Activated CD8-positive, alpha-beta T cell treated with anti-CD3 and anti-CD28 coated beads for 36 hours (primary cell): ENCODE results near the gene NUP93. TPM values are rescaled to one million over a fixed set of nuclear protein-coding genes. Genes with fewer than 3 reads are reported as not detected.

Experiments used
- ATAC-seq: fragments of 200-7000 bp; cut with Tn5 transposase; one replicate; pipeline ENCODE4 v1.10.0; 2021; ENCODE audit warnings: mild to moderate bottlenecking, moderate library complexity
- CTCF ChIA-PET: fragments of 350-600 bp; sonication (Branson Sonifier 250); formaldehyde crosslinking; loops from one replicate; lab custom pipeline; 2021; ENCODE audit warnings: antibody characterized with exemption; lab: Charles Lee
- POLR2A ChIA-PET: fragments of 350-600 bp; sonication (Branson Sonifier 250); formaldehyde crosslinking; loops from one replicate; lab custom pipeline; 2021; ENCODE audit warnings: antibody characterized with exemption; lab: Charles Lee
- DNase-seq: peaks from one replicate; pipeline ENCODE4 v3.0.0-alpha.2; 2020
- H3K27ac Mint-ChIP-seq: one replicate; pipeline ENCODE4 v1.8.0; 2021; ENCODE audit warnings: mild to moderate bottlenecking, mixed read lengths
- H3K27me3 Mint-ChIP-seq: one replicate; pipeline ENCODE4 v1.8.0; 2021; ENCODE audit warnings: mixed read lengths
- H3K36me3 Mint-ChIP-seq: one replicate; pipeline ENCODE4 v1.8.0; 2021; ENCODE audit warnings: low read depth, mixed read lengths
- H3K4me1 Mint-ChIP-seq: one replicate; pipeline ENCODE4 v1.8.0; 2021; ENCODE audit warnings: low read depth, mixed read lengths
- H3K4me3 Mint-ChIP-seq: one replicate; pipeline ENCODE4 v1.8.0; 2021; ENCODE audit warnings: mild to moderate bottlenecking, moderate library complexity, mixed read lengths
- H3K9me3 Mint-ChIP-seq: one replicate; pipeline ENCODE4 v1.8.0; 2021; ENCODE audit warnings: mixed read lengths
- CTCF ChIP-seq: fragments of 200-600 bp; IDR thresholded peaks from one replicate; pipeline ENCODE4 v1.8.0; 2022; ENCODE audit warnings: antibody characterized with exemption, mild to moderate bottlenecking
- intact Hi-C: fragments of 100-400 bp; cut with micrococcal nuclease; formaldehyde crosslinking; loops from one replicate; pipeline ENCODE4 v1.10.0; 2022
- total RNA-seq, 2 experiments: library from RNA; stranded (reverse); gene quantifications; one replicate each; pipeline ENCODE4 v1.2.3, GENCODE V29; 2021

The NUP93 gene
- total RNA-seq, 2 experiments from 2014 or later, result 171 to 191 TPM

GRCh38 chr16:56835320-56835719, 105.4 kb downstream of the NUP93 start:
- no peak for TF ChIP-seq CTCF
- ChIA-PET CTCF (no interaction called here), POLR2A (no interaction called here)
- Mint-ChIP-seq H3K4me3 (no peak overlapping the region), H3K4me1 (peaks cover 13% of the 10 kb centered on the region), H3K27ac (no peak overlapping the region), H3K9me3 (no peaks in the 10 kb centered on the region), H3K36me3 (peaks cover 73% of the 10 kb centered on the region), H3K27me3 (no peaks in the 10 kb centered on the region)
- intact Hi-C loops, result no loop called here
- DNase-seq (no peak), ATAC-seq (no peak)

- Mint-ChIP-seq H3K9me3 (no peaks in the 10 kb centered on the region), H3K4me3 (no peak overlapping the region), H3K27ac (peak overlapping the region; percentile 25), H3K4me1 (peaks cover 13% of the 10 kb centered on the region), H3K27me3 (no peaks in the 10 kb centered on the region), H3K36me3 (peaks cover 68% of the 10 kb centered on the region)
- no peak for TF ChIP-seq CTCF
- ATAC-seq (no peak), DNase-seq (no peak)
- intact Hi-C loops, result no loop called here
- POLR2A ChIA-PET, result interaction anchor here (0.9 kb wide), 1 partner anchor 10 kb away, joined by 4 read pairs; no protein-coding TSS in a partner anchor
- CTCF ChIA-PET, result interaction anchor here (0.7 to 1.4 kb wide), 3 partner anchors 9 to 114 kb away, joined by 3 read pairs; no protein-coding TSS in a partner anchor
Observed at GRCh38 chr16:56836410-56837230, 106.7 kb downstream of the NUP93 start.

- no peak for TF ChIP-seq CTCF
- no peak for DNase-seq
- peaks cover 62% of the 10 kb centered on the region for H3K36me3 Mint-ChIP-seq
- no peak overlapping the region for H3K27ac Mint-ChIP-seq
- no peak for ATAC-seq
- CTCF ChIA-PET, result interaction anchor here (1.2 to 2.9 kb wide), 5 partner anchors 13 to 126 kb away, joined by 3 to 10 read pairs (median 4); no protein-coding TSS in a partner anchor
- intact Hi-C loops, result no loop called here
- no peaks in the 10 kb centered on the region for H3K9me3 Mint-ChIP-seq
- POLR2A ChIA-PET, result no interaction called here
- H3K4me1 Mint-ChIP-seq, result peaks cover 8% of the 10 kb centered on the region
- H3K27me3 Mint-ChIP-seq, result no peaks in the 10 kb centered on the region
- H3K4me3 Mint-ChIP-seq, result no peak overlapping the region
Observed at GRCh38 chr16:56838622-56839337, 108.9 kb downstream of the NUP93 start.

- no peak for ATAC-seq
- Mint-ChIP-seq H3K27ac (no peak overlapping the region), H3K27me3 (no peaks in the 10 kb centered on the region), H3K36me3 (peaks cover 48% of the 10 kb centered on the region), H3K9me3 (no peaks in the 10 kb centered on the region), H3K4me3 (no peak overlapping the region), H3K4me1 (peaks cover 8% of the 10 kb centered on the region)
- no peak for DNase-seq
- ChIA-PET POLR2A (no interaction called here), CTCF (no interaction called here)
- TF ChIP-seq CTCF, result no peak
- intact Hi-C loops, result no loop called here
Observed at GRCh38 chr16:56841233-56841632, 111.3 kb downstream of the NUP93 start.

GRCh38 chr16:56841659-56842058, 111.7 kb downstream of the NUP93 start:
- CTCF ChIA-PET, result interaction anchor here (0.9 to 1.2 kb wide), 3 partner anchors 12 to 27 kb away, joined by 3 read pairs; no protein-coding TSS in a partner anchor
- ATAC-seq (no peak), DNase-seq (no peak)
- Mint-ChIP-seq H3K36me3 (peaks cover 43% of the 10 kb centered on the region), H3K27me3 (no peaks in the 10 kb centered on the region), H3K4me1 (peaks cover 9% of the 10 kb centered on the region), H3K27ac (no peak overlapping the region), H3K4me3 (no peak overlapping the region), H3K9me3 (no peaks in the 10 kb centered on the region)
- intact Hi-C loops, result no loop called here
- TF ChIP-seq CTCF, result no peak
- POLR2A ChIA-PET, result no interaction called here
